Measurements from ENCODE around the gene DDX52. TPM values are rescaled to one million over a fixed set of nuclear protein-coding genes. Genes with fewer than 3 reads are reported as not detected.

Gene DDX52
- total RNA-seq, 2 donors from 2014 or later = 9.3 to 9.4 TPM

DNA sequence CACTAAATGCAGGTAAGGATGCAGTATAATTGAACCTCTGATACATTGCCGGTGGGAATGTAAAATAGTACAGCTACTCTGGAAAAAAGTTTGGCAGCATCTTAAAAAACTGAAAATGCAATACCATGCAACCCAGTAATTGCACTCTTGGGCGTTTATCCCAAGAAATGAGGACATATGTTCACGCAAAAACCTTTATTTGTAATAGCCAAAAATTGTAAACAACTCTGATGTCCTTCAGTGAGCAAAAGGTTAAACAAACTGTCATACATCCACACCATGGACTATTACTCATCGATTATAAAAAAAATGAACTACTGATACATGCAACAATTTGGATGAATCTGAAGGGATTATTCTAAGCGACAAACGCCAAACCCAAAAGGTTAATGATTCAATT, 51.0 kb downstream of the DDX52 start:
- TF ChIP-seq, protein P1, sequence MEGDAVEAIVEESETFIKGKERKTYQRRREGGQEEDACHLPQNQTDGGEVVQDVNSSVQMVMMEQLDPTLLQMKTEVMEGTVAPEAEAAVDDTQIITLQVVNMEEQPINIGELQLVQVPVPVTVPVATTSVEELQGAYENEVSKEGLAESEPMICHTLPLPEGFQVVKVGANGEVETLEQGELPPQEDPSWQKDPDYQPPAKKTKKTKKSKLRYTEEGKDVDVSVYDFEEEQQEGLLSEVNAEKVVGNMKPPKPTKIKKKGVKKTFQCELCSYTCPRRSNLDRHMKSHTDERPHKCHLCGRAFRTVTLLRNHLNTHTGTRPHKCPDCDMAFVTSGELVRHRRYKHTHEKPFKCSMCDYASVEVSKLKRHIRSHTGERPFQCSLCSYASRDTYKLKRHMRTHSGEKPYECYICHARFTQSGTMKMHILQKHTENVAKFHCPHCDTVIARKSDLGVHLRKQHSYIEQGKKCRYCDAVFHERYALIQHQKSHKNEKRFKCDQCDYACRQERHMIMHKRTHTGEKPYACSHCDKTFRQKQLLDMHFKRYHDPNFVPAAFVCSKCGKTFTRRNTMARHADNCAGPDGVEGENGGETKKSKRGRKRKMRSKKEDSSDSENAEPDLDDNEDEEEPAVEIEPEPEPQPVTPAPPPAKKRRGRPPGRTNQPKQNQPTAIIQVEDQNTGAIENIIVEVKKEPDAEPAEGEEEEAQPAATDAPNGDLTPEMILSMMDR (IDR thresholded peaks at IDR 0.05) = no peak
- no peaks in the 10 kb centered on the region for H3K27me3 ChIP-seq
- no peaks in the 10 kb centered on the region for H3K9me3 ChIP-seq
- H3K4me1 ChIP-seq = no peaks in the 10 kb centered on the region
- H3K27ac ChIP-seq = no peak overlapping the region
- no peak for DNase-seq (ENCODE audit: low spot score)
- peaks cover 30% of the 10 kb centered on the region for H3K36me3 ChIP-seq
- H3K4me3 ChIP-seq = no peak overlapping the region

DNA sequence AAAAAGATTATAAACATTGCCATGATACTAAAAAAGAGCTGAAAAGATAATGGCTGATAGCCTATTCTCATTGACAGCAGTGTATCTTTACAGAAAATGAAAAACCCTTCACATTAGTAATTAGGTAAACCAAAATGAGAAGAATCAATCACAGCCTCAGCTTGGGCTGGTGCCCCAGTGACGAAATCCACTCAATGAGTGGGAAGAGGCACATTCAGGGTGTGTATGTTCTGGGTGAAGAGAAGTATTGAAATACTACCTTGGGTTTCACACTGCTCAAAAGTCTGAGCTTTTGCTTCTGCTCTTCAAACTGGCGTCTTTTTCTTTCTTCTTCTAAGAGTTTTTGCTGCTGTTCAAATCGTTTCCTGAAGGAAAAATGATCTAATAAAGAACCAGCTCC, 58.2 kb downstream of the DDX52 start:
- no peaks in the 10 kb centered on the region for H3K9me3 ChIP-seq
- no peaks in the 10 kb centered on the region for H3K4me1 ChIP-seq
- H3K27me3 ChIP-seq = no peaks in the 10 kb centered on the region
- TF ChIP-seq, protein P1 (IDR thresholded peaks at IDR 0.05) = no peak
- H3K27ac ChIP-seq = no peak overlapping the region
- H3K36me3 ChIP-seq = peaks cover 54% of the 10 kb centered on the region
- H3K4me3 ChIP-seq = no peak overlapping the region
- no peak for DNase-seq (ENCODE audit: low spot score)

DNA sequence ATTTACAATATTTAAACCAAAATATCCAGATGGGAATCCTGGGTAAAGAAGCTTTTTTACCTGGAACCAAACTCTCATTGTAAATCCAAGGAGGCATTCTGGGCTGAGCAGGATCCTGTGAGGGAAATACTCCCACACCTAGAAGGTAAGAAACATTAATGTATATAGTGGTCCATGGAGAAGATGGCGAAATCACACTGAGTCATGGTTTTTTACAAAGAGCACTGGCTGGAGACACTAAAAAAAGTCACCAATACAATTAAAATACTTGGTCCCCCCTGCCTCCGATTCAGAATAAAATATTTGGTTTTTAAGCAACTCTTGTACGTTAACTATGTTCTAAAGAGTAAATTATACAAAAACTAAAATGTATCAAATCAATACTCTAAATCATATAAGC, 67.0 kb downstream of the DDX52 start:
- H3K4me3 ChIP-seq = no peak overlapping the region
- peaks cover 0 to 7% of the 10 kb centered on the region in 2 donors for H3K9me3 ChIP-seq
- H3K27ac ChIP-seq = no peak overlapping the region
- no peaks in the 10 kb centered on the region for H3K4me1 ChIP-seq
- no peak for DNase-seq (ENCODE audit: low spot score)
- H3K36me3 ChIP-seq = peaks cover 52% of the 10 kb centered on the region
- TF ChIP-seq, protein P1 (IDR thresholded peaks at IDR 0.05) = no peak
- no peaks in the 10 kb centered on the region for H3K27me3 ChIP-seq

DNA sequence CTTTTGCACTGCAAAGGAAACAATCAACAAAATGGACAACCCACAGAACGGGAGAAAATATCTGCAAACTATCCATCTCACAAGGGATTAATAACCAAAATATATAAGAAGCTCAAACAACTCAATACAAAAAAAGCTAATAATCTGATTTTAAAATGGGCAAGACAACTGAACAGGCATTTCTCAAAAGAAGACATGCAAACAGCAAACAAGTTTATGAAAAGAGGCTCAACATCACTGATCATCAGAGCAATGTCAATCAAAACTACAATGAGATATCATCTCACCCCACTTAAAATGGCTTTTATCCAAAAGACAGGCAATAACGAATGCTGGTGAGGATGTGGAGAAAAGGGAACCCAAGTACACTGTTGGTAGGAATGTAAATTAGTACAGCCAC, 68.8 kb downstream of the DDX52 start:
- TF ChIP-seq, protein P1 (IDR thresholded peaks at IDR 0.05) = no peak
- DNase-seq (ENCODE audit: low spot score) = no peak

DNA sequence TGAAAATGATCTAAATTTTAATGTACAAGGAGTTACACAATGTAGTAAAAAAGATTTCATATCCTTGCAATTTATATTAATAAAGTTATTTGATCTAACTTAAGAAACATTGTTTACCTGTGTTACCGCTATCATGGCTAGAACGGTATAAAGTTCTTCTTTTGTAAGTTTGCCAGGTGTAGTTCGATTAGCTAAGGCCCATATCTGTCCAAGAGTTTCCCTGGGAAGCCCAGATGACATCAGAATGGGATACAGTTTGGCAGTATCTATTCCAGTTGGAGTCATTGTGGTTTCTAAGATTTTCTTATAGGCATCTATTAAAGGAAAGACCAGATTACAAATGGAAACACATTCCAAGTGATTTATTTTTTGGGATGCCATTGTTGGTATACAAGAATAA, 71.6 kb downstream of the DDX52 start:
- Histone ChIP-seq H3K9me3 (peaks cover 0 to 7% of the 10 kb centered on the region in 2 donors), H3K4me3 (no peak overlapping the region), H3K4me1 (no peaks in the 10 kb centered on the region), H3K27ac (no peak overlapping the region), H3K36me3 (peaks cover 63% of the 10 kb centered on the region), H3K27me3 (no peaks in the 10 kb centered on the region)
- DNase-seq (ENCODE audit: low spot score) = no peak
- TF ChIP-seq, protein P1 (IDR thresholded peaks at IDR 0.05) = no peak

More for the DNA sequence above, 68.8 kb downstream of the DDX52 start:
- no peak overlapping the region for H3K4me3 ChIP-seq
- H3K27ac ChIP-seq = no peak overlapping the region
- H3K4me1 ChIP-seq = no peaks in the 10 kb centered on the region
- H3K27me3 ChIP-seq = no peaks in the 10 kb centered on the region
- peaks cover 0 to 7% of the 10 kb centered on the region in 2 donors for H3K9me3 ChIP-seq
- peaks cover 54% of the 10 kb centered on the region for H3K36me3 ChIP-seq

DNA sequence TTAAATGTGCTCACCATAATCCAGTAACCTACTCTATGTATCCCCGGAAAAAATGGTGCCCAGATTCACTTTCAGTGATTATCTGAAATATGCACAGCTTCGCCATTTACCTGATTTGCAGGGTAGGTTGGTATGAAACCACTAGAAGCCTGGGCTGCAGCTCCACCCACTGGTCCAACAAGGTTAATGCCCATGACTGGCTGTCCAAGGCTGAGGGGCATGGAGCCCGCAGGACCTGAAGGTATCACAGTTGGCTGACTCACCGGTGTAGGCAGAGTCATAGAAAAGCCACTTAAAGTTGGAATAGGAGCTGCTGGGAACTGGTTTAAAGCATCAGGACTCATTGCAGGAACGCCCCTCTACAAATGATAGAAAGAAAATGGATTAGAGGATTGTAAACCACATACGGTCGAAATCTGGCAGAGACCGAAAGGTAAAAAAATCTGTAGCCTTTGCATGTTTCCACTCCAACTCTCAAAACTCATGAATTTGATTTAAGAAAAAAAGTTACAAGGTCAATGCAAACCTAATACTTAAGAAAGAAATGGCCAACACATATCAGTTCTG, 72.6 kb downstream of the DDX52 start:
- Histone ChIP-seq H3K4me3 (no peak overlapping the region), H3K36me3 (peaks cover 65% of the 10 kb centered on the region), H3K27me3 (no peaks in the 10 kb centered on the region), H3K4me1 (no peaks in the 10 kb centered on the region), H3K27ac (no peak overlapping the region), H3K9me3 (peaks cover 0 to 7% of the 10 kb centered on the region in 2 donors)
- no peak for DNase-seq (ENCODE audit: low spot score)
- TF ChIP-seq, protein P1 (IDR thresholded peaks at IDR 0.05) = peak; percentile 34 to 67
